Measurements from ENCODE around the gene SRSF3.
"Not testable (repeated sequence)": the region's sequence is repeated elsewhere in the genome, so short reads cannot be mapped to it uniquely, and the experiment has no call there.

The SRSF3 gene

DNA sequence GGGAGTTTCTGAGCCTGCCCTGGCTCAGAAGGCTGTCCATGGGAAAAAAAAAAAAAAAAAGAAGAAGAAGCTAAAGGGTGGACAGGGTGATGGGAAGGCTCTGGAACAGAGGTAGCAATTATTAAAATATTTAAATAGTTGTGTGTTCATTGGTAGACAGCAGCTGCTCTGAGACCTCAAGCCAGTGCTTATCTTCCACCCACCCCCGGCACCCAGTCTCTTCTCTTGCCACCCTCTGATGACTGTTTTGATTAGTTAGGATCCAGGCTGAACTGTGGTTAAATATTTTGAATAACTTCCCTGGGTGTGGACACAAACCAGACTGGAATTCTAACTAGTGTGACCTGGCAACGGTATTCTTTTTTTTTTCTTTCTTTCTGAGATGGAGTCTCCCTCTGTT, 16.9 kb upstream of the SRSF3 start:
- Histone ChIP-seq H3K9ac (ENCODE audit: low read depth, low read length) (no peak overlapping the region), H3K4me1 (ENCODE audit: control insufficient read depth, insufficient read depth, low read length) (peaks cover 7% of the 10 kb centered on the region), H3K4me3 (ENCODE audit: low read depth, low read length) (no peak overlapping the region)

DNA sequence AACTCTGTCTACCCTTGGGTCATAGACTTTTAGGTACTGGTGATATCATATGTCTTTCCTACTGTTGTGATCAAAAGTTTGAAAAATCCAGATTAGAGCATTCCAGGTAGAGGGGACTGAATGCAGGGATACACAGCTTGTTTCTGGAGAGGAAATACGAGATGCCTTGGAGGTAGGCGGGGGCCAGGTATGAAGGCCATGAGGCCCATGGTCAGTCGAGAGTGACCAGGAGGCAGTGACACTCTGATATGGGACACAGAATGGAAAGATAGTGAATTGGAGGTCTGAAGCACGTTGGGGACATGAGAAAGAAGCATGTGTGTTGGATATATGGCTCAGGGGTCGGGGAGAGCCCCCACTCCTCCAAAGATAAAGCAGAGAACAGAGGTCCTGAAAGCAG, 16.1 kb upstream of the SRSF3 start:
- Histone ChIP-seq H3K36me3 (ENCODE audit: control insufficient read depth, insufficient read depth, low read length) (no peaks in the 10 kb centered on the region), H3K27me3 (ENCODE audit: control insufficient read depth, insufficient read depth, low read length) (no peaks in the 10 kb centered on the region), H3K9me3 (ENCODE audit: control insufficient read depth, insufficient read depth, low read length) (no peaks in the 10 kb centered on the region), H3K9ac (ENCODE audit: low read depth, low read length) (no peak overlapping the region), H3K4me3 (ENCODE audit: low read depth, low read length) (no peak overlapping the region), H3K27ac (ENCODE audit: low read depth, low read length) (no peak overlapping the region), H3K4me1 (ENCODE audit: control insufficient read depth, insufficient read depth, low read length) (peaks cover 7% of the 10 kb centered on the region)

More for the DNA sequence above, 16.9 kb upstream of the SRSF3 start:
- Histone ChIP-seq H3K27me3 (ENCODE audit: control insufficient read depth, insufficient read depth, low read length) (no peaks in the 10 kb centered on the region), H3K36me3 (ENCODE audit: control insufficient read depth, insufficient read depth, low read length) (no peaks in the 10 kb centered on the region), H3K27ac (ENCODE audit: low read depth, low read length) (no peak overlapping the region), H3K9me3 (ENCODE audit: control insufficient read depth, insufficient read depth, low read length) (no peaks in the 10 kb centered on the region)

DNA sequence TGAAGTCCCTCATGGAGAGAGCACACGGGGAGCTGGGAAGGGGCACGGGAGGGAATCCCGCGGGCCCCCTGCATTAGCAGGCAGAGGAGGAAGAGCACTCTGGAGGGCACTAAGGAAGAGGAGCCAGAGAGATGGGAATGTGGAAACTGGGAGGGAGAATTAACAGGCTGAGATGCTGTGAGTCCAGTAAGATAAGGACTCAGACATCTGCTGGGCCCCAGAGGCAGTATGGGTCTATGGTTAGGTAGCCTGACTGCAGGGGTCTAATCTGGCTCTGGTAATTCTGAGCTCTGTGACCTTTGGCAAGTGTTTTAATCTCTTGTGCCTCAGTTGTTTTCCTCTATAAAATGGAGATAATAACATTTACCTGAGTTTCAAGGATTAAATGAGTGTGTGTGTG, 15.7 kb upstream of the SRSF3 start:
- Histone ChIP-seq H3K9me3 (ENCODE audit: control insufficient read depth, insufficient read depth, low read length) (no peaks in the 10 kb centered on the region), H3K4me1 (ENCODE audit: control insufficient read depth, insufficient read depth, low read length) (peaks cover 7% of the 10 kb centered on the region), H3K27ac (ENCODE audit: low read depth, low read length) (no peak overlapping the region), H3K9ac (ENCODE audit: low read depth, low read length) (no peak overlapping the region), H3K27me3 (ENCODE audit: control insufficient read depth, insufficient read depth, low read length) (no peaks in the 10 kb centered on the region), H3K4me3 (ENCODE audit: low read depth, low read length) (no peak overlapping the region), H3K36me3 (ENCODE audit: control insufficient read depth, insufficient read depth, low read length) (no peaks in the 10 kb centered on the region)

DNA sequence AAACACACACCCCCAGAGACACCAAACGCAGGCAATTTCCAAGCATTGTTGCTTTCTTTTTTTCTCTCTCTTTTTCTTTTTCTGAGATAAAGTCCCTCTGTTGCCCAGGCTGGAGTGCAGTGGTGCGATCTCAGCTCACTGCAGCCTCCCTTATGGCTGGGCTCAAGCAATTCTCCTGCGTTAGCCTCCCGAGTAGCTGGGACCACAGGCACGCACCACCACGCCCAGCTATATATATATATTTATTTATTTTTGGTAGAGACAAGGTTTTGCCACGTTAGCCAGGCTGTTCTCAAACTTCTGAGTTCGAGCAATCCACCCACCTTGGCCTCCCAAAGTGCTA, 14.0 kb upstream of the SRSF3 start:
- Histone ChIP-seq H3K27ac (ENCODE audit: low read depth, low read length) (peak overlapping the region; percentile 50), H3K9ac (ENCODE audit: low read depth, low read length) (peak overlapping the region; percentile 4; the same call in 1 of the 2 replicates), H3K4me1 (ENCODE audit: control insufficient read depth, insufficient read depth, low read length) (peaks cover 7% of the 10 kb centered on the region)

DNA sequence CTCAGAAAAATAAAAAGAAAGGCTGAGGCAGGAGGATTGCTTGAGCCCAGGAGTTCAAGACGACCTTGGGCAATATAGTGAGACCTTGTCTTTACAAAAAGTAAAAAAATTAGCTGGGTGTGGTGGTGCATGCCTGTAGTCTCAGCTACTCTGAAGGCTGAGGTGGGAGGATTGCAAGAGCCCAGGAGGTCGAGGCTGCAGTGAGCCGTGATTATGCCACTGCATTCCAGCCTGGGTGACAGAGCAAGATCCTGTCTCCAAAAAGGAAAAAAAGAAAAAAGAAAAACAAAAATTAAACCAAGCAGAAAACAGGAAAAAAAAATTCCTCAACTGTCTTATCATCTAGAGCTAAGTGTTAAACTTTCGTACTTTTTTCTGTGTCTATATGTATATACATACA, 12.4 kb upstream of the SRSF3 start:
- H3K9me3 ChIP-seq (ENCODE audit: control insufficient read depth, insufficient read depth, low read length) = no peaks in the 10 kb centered on the region
- H3K36me3 ChIP-seq (ENCODE audit: control insufficient read depth, insufficient read depth, low read length) = no peaks in the 10 kb centered on the region
- no peak overlapping the region for H3K27ac ChIP-seq (ENCODE audit: low read depth, low read length)
- no peaks in the 10 kb centered on the region for H3K27me3 ChIP-seq (ENCODE audit: control insufficient read depth, insufficient read depth, low read length)
- H3K9ac ChIP-seq (ENCODE audit: low read depth, low read length) = no peak overlapping the region
- no peak overlapping the region for H3K4me3 ChIP-seq (ENCODE audit: low read depth, low read length)
- H3K4me1 ChIP-seq (ENCODE audit: control insufficient read depth, insufficient read depth, low read length) = peaks cover 7% of the 10 kb centered on the region

More for the DNA sequence above, 14.0 kb upstream of the SRSF3 start:
- Histone ChIP-seq H3K4me3 (ENCODE audit: low read depth, low read length) (no peak overlapping the region; the same call in 1 of the 2 replicates), H3K27me3 (ENCODE audit: control insufficient read depth, insufficient read depth, low read length) (no peaks in the 10 kb centered on the region), H3K36me3 (ENCODE audit: control insufficient read depth, insufficient read depth, low read length) (no peaks in the 10 kb centered on the region), H3K9me3 (ENCODE audit: control insufficient read depth, insufficient read depth, low read length) (no peaks in the 10 kb centered on the region)

DNA sequence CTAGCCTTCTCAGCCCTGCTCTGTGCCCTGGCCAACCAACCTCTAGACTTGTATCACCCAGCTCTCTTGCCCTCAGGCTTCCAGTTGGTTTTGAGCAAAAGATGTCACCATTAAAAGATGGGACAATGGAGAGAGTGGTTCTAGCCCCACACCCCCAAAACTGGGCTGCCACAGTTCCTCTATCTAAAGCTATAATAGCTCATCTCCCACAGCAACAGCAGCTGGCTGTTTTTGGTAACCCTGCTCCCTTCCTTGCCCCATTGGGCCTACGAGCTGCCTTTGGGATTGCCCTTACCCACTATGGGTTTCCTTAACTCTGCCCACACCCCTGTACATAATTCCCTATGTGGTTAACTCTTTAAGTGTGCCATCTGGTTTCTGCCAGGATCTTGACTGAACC, 7.6 kb upstream of the SRSF3 start:
- H3K4me3 ChIP-seq (ENCODE audit: low read depth, low read length) = no peak overlapping the region
- H3K4me1 ChIP-seq (ENCODE audit: control insufficient read depth, insufficient read depth, low read length) = no peaks in the 10 kb centered on the region
- H3K27ac ChIP-seq (ENCODE audit: low read depth, low read length) = no peak overlapping the region
- no peaks in the 10 kb centered on the region for H3K27me3 ChIP-seq (ENCODE audit: control insufficient read depth, insufficient read depth, low read length)
- no peaks in the 10 kb centered on the region for H3K9me3 ChIP-seq (ENCODE audit: control insufficient read depth, insufficient read depth, low read length)
- H3K9ac ChIP-seq (ENCODE audit: low read depth, low read length) = no peak overlapping the region
- H3K36me3 ChIP-seq (ENCODE audit: control insufficient read depth, insufficient read depth, low read length) = no peaks in the 10 kb centered on the region

DNA sequence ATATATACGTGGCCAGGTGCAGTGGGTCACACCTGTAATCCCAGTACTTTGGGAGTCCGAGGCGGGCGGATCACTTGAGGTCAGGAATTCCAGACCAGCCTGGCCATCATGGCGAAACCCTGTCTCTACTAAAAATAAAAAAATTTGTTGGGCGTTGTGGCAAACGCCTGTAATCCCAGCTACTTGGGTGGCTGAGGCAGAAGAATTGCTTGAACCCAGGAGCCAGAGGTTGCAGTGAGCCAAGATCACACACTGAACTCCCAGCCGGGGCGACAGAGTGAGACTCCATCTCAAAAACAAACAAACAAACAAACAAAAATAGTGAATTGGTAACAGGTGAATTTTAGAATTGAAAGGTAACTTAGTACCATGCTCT, 5.1 kb upstream of the SRSF3 start:
- H3K4me1 ChIP-seq (ENCODE audit: control insufficient read depth, insufficient read depth, low read length); H3K27me3 ChIP-seq (ENCODE audit: control insufficient read depth, insufficient read depth, low read length); H3K9ac ChIP-seq (ENCODE audit: low read depth, low read length); H3K9me3 ChIP-seq (ENCODE audit: control insufficient read depth, insufficient read depth, low read length); H3K36me3 ChIP-seq (ENCODE audit: control insufficient read depth, insufficient read depth, low read length); H3K27ac ChIP-seq (ENCODE audit: low read depth, low read length); H3K4me3 ChIP-seq (ENCODE audit: low read depth, low read length): not testable (repeated sequence)

DNA sequence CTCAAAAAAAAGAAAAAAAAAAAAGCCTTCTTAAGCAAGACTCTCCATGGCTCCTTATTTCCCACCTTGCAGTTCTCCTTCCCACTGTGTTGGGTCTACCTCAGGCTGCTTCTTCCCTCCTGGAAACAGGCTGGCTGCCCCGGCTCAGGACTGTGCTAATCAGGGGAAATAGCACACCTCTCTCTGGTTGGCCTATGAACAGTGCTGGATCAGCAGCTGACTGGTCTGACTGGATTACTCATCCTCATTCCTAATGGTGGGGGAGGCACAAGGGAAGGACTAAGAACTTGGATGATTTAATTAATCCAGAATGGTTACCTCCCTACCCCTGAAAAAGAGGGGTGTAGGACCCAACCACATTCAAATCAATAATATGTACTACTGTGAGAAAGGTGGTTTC, 3.9 kb upstream of the SRSF3 start:
- Histone ChIP-seq H3K36me3 (ENCODE audit: control insufficient read depth, insufficient read depth, low read length) (peaks cover 4% of the 10 kb centered on the region; the same call in 1 of the 2 replicates), H3K4me3 (ENCODE audit: low read depth, low read length) (no peak overlapping the region), H3K9me3 (ENCODE audit: control insufficient read depth, insufficient read depth, low read length) (no peaks in the 10 kb centered on the region), H3K9ac (ENCODE audit: low read depth, low read length) (no peak overlapping the region), H3K27ac (ENCODE audit: low read depth, low read length) (no peak overlapping the region), H3K4me1 (ENCODE audit: control insufficient read depth, insufficient read depth, low read length) (peaks cover 6% of the 10 kb centered on the region), H3K27me3 (ENCODE audit: control insufficient read depth, insufficient read depth, low read length) (no peaks in the 10 kb centered on the region)

DNA sequence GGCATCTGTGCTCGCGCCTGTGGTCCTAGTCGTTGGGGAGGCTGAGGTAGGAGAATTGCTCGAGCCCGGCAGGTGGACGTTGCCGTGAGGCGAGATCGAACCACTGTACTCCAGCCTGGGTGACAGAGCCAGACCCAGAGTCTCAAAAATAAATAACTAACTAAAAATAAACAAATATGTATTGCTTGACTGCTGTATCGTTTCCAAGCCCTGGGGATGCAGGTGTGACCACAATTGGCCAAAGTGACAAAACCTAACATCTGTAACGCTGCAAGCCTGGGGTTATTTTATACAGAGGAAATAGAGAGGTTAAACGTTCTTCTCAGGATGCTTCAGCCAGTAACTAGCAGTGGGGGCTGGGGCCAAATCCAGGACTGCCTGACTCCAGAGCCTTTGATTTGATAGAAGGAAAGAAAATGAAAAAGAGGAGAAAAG, 1.9 kb upstream of the SRSF3 start:
- no peaks in the 10 kb centered on the region for H3K27me3 ChIP-seq (ENCODE audit: control insufficient read depth, insufficient read depth, low read length)
- no peak overlapping the region for H3K27ac ChIP-seq (ENCODE audit: low read depth, low read length)
- H3K36me3 ChIP-seq (ENCODE audit: control insufficient read depth, insufficient read depth, low read length) = peaks cover 20% of the 10 kb centered on the region
- H3K9me3 ChIP-seq (ENCODE audit: control insufficient read depth, insufficient read depth, low read length) = no peaks in the 10 kb centered on the region
- peaks cover 6% of the 10 kb centered on the region for H3K4me1 ChIP-seq (ENCODE audit: control insufficient read depth, insufficient read depth, low read length)
- H3K4me3 ChIP-seq (ENCODE audit: low read depth, low read length) = no peak overlapping the region
- H3K9ac ChIP-seq (ENCODE audit: low read depth, low read length) = no peak overlapping the region

DNA sequence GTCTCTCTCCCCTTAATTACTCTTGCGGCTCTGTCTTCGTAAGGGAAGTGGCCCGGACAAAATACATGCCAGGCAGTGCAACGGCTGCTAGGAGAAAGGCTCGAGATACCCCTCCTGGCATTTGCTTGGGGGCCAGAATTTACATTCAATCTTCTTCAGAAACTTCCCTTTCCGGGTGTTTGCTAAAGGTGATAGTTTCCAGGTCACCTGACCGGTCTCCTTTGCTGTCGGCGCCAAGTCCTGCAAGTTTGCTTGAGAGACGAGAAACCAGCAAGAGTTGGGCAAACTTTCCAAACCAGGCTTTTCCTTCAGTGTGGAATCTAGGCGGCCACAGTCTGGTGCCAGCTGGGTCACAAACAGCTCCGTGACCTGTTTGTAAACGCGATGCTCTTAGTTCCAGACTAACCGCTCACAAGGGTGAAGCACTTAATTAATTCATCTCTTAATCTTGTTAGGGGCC, 563 bp upstream of the SRSF3 start:
- Histone ChIP-seq H3K27ac (ENCODE audit: low read depth, low read length) (peak overlapping the region; percentile 97), H3K4me3 (ENCODE audit: low read depth, low read length) (peak overlapping the region; percentile 93), H3K27me3 (ENCODE audit: control insufficient read depth, insufficient read depth, low read length) (no peaks in the 10 kb centered on the region), H3K36me3 (ENCODE audit: control insufficient read depth, insufficient read depth, low read length) (peaks cover 33% of the 10 kb centered on the region), H3K9ac (ENCODE audit: low read depth, low read length) (peak overlapping the region; percentile 100), H3K4me1 (ENCODE audit: control insufficient read depth, insufficient read depth, low read length) (peaks cover 12% of the 10 kb centered on the region), H3K9me3 (ENCODE audit: control insufficient read depth, insufficient read depth, low read length) (no peaks in the 10 kb centered on the region)

DNA sequence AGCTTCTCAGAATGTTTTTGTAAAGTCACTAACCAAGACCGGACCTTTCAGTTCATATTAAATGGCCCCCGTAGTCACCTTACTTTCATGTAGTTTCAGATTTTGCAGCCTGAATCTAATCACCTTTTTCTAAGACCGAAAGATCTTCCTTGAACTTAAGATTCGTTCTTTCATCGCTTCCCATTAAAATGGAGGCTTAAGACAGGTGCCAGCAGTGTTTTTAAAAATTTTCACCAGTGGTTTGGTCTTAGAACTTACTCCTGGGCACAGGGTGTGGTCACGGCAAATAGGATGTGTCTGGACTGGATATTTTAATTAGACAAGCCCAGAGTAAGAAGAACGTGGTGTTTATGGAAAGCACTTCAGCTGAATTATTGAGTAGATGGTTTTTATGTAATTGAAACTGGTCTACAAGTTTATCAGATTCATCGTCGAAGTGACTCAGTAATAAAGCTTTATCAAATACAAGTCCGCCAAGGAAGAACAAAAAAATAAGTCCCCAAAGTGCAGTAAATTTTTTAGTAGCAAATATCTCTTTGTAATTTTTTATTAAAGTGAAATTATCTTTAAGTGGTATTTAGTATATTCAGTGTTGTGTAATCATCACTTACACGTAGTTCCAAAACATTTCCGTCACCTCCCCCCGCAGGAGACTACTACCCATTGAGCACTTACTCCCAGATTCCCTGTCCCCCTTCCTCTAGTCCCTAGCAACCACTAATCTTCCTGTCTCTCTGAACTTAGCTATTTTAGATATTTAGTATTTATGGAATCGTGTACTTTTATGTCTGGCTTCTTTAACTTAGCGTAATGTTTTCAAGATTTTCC, 868 bp downstream of the SRSF3 start:
- Histone ChIP-seq H3K4me3 (ENCODE audit: low read depth, low read length) (peak overlapping the region; percentile 93), H3K27me3 (ENCODE audit: control insufficient read depth, insufficient read depth, low read length) (no peaks in the 10 kb centered on the region), H3K9ac (ENCODE audit: low read depth, low read length) (peak overlapping the region; percentile 100), H3K27ac (ENCODE audit: low read depth, low read length) (peak overlapping the region; percentile 97), H3K4me1 (ENCODE audit: control insufficient read depth, insufficient read depth, low read length) (peaks cover 19% of the 10 kb centered on the region), H3K9me3 (ENCODE audit: control insufficient read depth, insufficient read depth, low read length) (no peaks in the 10 kb centered on the region), H3K36me3 (ENCODE audit: control insufficient read depth, insufficient read depth, low read length) (peaks cover 48% of the 10 kb centered on the region)

Measured in HUES48 (cell line).